Measurements from ENCODE around the gene PTPRN.
A peak's percentile ranks its signal among the peaks of the same experiment; 100 is the strongest.
"Not testable (repeated sequence)": the region's sequence is repeated elsewhere in the genome, so short reads cannot be mapped to it uniquely, and the experiment has no call there.

The PTPRN gene

DNA sequence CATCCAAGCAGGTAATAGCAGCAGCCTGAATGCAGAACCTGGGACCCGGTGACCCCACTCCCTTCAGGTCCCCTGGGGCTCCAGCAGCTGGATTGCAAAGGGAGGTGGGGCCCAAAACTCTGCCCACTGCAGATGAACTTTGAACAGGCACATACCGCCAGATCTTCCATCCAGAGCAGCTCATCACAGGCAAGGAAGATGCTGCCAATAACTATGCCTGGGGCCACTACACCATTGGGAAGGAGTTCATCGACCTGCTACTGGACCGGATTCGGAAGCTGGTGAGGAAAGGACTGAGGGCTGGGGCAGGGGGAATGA is 39.2 kb downstream of the PTPRN start:
- no peak for DNase-seq (ENCODE audit: low read depth in 2 of 2, low spot score in 1 of 2)

DNA sequence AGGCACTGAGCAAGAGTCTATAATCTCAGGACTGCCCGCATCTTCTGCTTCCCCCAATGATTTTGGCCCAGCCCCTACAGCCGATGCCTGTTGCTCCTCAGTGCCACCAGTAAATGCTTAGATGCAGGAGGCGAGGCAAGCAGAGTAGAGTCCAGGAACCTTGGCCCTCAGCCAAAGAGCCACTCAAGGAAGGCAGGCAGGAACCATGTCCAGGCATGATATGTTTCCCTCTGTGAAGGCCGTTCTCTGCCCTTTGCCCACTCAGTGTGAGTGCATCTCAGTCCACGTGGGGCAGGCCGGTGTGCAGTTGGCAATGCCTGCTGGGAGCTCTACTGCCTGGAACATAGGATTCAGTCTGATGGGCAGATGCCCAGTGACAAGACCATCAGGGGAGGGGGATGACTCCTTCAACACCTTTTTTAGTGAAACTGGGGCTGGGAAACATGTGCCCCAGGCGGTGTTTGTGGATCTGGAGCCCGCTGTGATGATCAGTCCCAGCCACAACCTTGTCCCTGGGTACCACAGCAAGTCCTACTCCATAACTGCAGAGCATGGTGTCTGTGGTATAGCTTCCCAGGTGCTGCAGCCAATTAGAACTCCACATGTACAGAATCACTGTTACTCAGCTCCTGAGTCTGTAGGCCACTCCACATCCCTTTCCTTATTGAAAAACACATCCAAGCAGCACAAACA is 39.7 kb downstream of the PTPRN start:
- DNase-seq (ENCODE audit: low read depth in 2 of 2, low spot score in 1 of 2), result no peak

DNA sequence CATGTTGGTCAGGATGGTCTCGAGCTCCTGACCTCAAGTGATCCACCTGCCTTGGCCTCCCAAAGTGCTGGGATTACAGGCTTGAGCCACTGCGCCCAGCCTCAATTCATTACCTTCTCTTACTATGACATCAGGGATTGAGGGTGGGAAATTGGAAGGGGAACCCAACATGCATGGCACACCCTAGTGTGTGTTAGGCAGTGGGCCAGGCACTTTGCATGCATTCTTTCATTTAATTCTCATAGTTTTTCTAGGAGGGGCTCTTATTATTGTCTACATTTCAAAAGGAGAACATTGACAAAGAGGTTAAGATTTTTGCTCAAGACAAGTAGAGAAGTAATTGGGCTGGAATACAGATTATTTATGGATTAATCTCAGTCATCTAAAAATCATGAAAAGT is 40.9 kb downstream of the PTPRN start:
- no peak for DNase-seq (ENCODE audit: low read depth in 2 of 2, low spot score in 1 of 2)

DNA sequence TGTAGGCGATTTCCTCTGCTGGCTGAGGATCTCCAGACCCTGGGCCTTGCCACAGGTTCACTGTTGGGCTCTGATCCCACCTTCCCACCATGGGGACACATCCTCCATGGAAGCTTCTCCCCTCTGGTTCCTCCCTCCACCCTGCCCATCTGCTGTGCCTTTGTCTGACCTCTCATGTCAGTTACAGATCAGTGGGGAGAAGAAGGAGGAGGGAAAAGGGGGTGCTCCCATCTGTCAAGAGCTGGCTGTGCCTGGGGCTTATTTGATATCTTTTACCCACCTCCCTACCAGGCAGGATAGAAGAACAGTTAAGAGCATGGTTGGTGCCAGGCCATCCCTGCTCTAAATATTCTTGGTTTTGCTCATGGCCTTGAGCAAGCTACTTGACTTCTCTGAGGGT is 42.3 kb downstream of the PTPRN start:
- no peak for DNase-seq (ENCODE audit: low read depth in 2 of 2, low spot score in 1 of 2)

DNA sequence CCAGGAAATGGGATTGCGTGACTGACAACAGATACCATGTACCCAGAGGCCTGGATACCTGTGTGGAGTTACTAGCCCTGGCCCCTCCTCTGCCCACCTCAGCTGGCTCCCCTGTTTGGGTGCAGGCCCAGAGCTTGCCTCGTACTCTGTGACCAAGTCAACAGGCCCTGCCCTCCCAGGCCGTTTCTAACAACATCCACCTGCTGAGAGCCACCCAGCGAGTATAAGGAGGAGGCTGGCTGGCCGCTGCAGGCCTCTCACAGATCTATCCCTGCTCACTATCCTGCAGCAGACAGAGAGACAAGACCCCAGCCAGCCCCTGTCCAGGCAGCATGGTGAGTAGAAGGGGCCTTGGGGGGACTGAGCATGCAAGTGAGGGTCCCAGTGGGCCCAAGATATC is 43.0 kb downstream of the PTPRN start:
- DNase-seq (ENCODE audit: low read depth in 2 of 2, low spot score in 1 of 2), result no peak

DNA sequence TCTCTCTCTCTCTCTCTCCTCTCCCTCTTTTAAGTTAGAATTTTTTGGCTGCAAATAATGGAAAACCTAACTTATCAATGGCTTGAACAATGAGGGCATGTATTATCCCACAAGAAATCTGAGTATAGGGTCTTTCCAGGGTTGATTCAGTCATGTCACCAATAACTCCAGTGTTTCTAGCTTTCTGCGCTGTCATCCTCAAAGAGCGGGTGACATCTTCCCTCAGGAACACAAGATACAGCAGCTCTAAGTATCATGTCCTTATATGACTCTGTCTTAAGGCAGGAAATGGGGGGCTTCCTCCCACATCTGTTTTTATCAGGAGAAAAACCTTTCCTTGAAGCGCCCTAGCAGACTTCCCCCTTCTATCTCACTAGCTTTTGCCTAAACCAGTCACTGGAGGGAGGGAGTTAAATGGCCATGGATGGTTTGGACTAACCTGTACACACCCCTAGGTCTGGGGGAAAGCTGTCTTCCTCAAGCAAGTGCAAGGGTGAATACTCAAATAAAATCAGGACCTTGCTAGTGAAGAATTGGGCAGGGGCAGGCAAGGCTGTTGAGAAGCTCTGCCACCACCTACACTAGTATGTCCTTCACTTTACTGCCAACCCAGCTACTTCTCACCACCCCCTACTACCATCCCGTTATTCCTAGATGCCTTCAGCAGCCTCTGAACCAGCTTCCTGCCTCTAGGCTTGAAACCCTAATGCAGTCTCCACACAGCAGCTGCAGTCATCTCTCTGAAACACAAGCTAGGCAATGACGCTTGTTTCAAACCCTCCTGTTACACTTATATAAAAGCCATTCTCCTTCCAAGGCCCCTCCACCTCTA is 48.0 kb downstream of the PTPRN start:
- no peak for DNase-seq (ENCODE audit: low read depth in 2 of 2, low spot score in 1 of 2)

DNA sequence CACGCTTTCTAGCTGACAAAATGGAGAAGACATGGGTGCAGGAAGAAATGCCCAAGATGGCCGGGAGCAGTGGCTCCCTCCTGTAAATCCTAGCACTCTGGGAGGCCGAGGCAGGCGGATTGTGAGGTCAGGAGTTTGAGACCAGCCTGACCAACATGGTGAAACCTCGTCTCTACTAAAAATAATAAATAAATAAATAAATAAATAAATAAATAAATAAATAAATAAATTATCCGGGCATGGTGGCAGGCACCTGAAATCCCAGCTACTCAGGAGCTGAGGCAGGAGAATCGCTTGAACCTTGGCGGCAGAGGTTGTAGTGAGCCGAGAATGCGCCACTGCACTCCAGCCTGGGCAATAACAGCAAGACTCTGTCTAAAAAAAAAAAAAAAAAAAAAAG is 50.3 kb downstream of the PTPRN start:
- DNase-seq (ENCODE audit: low read depth in 2 of 2, low spot score in 1 of 2), result not testable (repeated sequence)

DNA sequence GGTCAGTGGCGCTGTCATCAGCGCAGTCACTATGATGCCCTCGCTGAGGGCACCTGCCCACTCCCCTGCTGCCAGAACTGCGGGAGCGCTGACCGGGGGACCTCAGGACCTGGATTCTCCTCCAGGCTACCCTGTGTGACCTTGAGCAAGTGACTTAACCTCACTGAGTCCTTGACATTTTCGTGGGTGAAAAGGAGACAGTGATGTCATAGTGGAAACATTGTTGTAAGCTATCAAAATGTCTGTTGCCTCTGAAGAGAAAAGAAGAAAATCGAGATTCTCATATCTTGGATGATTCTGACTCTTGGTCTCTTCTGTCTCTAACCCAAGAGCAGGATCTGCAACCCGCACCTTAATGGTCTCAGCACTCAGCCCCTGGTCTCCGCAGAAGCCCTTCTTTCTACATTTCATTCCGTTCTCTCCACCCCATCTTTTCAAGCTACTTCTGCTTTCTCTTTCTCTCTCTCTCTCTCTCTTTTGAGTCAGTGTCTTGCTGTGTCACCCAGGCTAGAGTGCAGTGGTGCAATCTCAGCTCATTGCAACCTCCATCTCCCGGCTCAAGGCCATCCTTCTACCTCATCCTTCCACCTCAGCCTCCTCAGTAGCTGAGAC is 54.5 kb downstream of the PTPRN start:
- DNase-seq (ENCODE audit: low read depth in 2 of 2, low spot score in 1 of 2), result no peak

DNA sequence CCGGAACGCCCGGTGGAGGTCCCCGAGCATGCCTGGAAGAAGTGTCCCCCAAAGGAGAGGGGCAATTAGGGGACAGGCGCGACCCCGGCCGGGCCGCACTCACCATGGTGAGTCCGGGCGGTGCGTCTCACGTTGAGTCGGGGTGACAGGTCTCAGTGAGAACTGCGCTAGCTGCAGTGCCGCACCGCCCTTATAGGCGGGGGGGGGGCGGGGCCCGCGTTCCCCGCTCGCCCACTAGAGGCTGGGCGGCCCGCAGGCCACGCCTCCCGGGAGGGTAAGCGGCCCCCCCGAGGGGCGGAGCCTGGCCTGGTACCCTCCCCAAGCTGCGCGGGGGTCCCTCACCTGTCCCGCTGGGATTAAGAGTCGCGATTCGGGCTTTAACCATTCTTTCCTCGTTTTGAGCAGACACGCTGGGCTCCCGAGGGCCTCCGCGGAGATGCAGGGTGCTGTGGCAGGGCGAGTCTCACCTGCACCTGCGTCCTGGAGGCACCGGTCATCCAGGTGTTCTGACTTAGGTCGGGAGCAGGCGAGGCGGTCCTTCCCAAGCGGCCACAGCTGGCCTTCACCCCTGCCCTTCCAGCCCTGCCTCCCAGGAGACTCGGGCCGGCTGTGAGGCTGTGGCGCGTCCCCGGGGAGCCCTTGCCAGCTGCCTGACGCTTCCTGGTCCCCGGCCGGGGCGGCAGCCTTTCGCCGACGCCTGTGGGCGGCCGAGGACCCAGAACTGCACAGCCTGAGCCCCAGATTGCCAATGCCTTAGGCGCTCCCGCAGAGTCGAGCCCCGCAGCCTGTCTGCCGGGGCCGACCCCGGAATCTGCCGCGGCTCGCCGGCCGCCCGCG is 55.2 kb downstream of the PTPRN start, which contains the start of gene TUBA4A:
TSS of gene TUBA4A (minus strand) at position 166 of the 837 bp plus-strand sequence. CDS start at position 106, 60 bp downstream.
- DNase-seq (ENCODE audit: low read depth in 2 of 2, low spot score in 1 of 2), result peak; percentile 76 to 83

DNA sequence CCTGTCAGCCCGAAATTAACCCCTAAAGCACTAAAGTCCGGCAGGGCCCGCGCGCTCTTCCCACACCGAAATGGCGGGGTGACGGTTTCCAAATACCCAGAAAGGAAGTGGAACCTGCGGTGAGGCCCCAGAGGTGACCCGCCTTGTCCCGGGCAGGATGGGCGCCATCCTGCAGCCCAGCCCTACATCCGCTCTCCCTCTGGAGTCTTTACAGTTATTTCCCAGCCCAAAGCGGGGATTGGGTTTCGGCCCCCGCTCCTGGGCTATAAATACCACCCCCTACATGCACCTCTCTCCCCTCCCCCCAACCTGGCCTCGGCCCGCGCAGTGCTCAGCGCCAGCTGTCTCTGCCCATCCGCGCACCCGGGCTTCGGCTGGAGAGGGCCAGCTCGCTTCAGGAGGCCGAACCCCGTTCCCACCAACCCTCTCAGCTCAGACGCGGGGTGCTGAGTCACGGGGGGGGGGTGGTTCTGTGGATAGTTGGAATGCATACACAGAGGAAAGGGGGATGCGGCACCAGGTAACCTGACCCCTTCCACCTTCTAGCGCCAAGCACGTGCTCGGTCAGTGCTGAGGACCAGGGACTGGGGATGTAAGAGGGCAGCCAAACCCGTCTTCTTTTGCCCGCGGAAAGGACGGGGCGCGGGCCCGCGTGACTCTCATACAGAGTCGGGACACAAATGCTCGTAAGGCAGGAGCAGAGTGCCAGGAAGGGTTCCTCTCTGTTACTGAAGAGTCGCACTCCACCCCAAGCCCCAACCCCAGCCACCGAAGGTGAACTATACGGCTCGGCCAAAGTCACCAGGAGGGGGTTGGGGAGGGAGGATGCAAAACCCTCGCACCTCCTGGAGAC is 56.1 kb downstream of the PTPRN start, which contains the start of gene TUBA4B:
TSS of gene TUBA4B (plus strand) at position 344 of the 853 bp plus-strand sequence. CDS start at position 509, 165 bp downstream.
- no peak for DNase-seq (ENCODE audit: low read depth in 2 of 2, low spot score in 1 of 2)

DNA sequence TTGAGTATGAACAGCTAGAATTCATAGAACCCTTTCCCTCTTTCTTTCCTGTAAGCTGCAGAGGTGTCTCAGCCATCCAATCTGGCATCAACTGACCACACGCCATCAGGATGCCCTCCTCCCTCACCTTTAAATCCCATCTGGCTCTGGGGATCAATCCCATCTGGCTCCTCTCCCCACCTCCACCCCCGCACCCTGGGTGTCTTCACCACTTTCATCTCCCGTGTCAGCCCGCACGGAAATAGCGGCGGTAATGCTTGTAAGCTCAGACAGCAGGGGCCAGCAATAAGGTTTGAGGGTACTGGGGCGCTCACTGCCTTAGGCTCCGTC is 56.7 kb downstream of the PTPRN start:
- DNase-seq (ENCODE audit: low read depth in 2 of 2, low spot score in 1 of 2), result no peak

DNA sequence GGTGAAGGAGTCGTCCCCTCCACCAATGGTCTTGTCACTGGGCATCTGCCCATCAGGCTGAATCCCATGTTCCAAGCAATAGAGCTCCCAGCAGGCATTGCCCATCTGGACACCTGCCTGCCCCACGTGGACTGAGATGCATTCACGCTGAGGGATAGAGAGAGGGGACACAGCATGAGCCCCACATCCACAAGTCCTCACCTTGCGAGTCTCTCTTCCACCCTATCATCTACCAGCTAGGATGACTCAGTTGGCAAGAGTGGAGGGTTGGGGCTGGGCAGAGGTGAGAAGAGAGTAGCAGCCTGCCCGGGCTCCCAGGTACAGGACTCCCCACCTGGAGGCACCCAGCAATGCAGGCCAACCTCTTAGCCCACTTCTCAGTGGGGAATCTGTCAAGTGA is 57.1 kb downstream of the PTPRN start:
- no peak for DNase-seq (ENCODE audit: low read depth in 2 of 2, low spot score in 1 of 2)

DNA sequence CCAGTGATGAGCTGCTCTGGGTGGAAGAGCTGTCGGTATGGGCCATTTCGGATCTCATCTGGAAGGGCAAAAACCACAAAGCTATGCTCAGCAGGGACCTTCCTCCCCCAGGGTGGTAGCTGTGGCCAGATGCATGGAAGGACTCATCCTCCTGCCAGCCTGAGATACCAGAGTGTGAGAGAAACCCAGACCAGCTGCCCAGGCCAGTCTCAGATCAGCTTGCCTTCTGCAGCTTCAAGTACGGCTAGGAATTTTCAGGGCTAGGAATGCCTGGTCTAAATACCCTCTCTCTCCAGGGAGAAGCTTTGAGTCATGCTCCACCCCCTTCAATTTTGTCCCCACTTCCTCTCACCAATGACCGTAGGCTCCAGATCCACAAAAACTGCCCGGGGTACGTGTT is 57.5 kb downstream of the PTPRN start:
- no peak for DNase-seq (ENCODE audit: low read depth in 2 of 2, low spot score in 1 of 2)

DNA sequence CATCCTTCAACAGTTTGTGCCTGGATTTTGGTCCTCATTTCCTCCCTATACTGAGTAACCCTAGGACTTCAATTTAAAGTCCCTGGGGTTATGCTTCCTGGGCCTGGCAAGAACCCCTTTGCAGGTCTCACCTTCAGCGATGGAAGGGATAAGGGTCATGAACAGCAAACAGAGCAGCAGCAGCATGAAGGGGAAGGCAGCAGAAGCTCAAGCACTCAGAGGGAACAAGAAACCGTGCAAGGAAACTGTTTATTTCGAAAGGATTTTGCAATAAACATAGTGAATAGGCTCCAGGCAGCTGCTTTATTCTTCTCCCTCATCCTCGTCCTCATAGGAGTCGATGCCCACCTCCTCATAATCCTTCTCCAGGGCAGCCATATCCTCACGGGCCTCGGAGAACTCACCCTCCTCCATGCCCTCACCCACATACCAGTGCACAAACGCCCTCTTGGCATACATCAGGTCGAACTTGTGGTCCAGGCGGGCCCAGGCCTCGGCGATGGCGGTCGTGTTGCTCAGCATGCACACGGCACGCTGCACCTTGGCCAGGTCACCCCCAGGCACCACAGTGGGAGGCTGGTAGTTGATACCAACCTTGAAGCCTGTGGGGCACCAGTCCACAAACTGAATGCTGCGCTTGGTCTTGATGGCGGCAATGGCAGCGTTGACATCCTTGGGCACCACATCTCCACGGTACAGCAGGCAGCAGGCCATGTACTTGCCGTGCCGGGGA is 59.0 kb downstream of the PTPRN start:
- DNase-seq (ENCODE audit: low read depth in 2 of 2, low spot score in 1 of 2), result no peak

DNA sequence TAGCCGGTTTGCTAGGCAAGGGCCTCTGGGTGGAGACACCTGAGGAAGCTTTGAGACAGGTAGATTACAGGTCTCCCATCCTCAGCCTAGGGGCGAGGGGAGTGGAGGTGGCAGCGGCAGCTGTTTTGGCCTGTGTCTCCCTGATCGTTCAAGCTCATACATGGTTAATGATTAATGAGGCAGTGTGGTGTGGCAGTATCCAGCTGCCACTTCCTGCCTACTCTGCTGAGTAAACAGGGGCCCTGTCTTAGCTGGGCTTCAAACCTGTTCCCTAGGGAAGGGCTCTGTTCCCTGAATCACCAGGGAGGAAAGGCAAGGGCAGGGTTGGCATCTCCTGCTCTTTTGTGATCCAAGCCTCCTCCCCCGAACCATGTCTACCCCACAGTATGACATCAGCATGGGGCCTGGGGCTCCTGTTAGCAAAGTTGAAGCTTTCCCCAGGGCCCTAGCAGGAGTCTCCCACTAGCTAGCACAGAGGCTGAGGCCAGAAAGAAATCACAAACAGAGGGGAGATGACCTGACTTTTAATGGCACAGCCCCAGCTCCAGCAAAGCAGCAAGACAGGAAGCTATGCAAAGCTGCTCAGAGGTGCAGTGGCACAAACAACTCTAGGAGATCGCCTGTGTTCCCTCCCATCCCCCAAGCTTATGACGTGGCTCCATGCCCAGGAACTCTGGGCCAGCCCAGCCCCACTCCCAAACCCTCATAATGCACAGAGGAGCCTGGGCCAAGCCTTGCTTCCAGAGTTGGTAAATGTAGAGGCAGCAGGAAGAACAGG is 59.8 kb downstream of the PTPRN start:
- no peak for DNase-seq (ENCODE audit: low read depth in 2 of 2, low spot score in 1 of 2)

DNA sequence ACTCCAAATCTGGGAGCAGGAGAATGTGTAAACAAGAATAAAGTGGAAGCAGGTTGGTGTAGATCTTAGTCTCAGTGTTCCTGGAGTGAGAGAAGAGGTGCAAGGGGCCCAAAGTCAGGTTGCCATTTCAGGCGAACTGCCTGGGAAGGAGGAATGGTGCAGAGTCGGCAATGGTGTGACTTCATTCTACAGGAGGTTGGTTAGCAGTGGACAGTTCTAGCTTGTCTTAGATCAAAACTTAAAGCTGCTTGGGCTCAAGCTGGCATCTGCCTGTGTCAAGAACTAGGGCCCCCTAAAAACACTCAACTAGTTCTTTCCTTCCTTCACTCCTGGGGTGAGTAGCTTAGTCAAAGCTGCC is 60.4 kb downstream of the PTPRN start:
- no peak for DNase-seq (ENCODE audit: low read depth in 2 of 2, low spot score in 1 of 2)

DNA sequence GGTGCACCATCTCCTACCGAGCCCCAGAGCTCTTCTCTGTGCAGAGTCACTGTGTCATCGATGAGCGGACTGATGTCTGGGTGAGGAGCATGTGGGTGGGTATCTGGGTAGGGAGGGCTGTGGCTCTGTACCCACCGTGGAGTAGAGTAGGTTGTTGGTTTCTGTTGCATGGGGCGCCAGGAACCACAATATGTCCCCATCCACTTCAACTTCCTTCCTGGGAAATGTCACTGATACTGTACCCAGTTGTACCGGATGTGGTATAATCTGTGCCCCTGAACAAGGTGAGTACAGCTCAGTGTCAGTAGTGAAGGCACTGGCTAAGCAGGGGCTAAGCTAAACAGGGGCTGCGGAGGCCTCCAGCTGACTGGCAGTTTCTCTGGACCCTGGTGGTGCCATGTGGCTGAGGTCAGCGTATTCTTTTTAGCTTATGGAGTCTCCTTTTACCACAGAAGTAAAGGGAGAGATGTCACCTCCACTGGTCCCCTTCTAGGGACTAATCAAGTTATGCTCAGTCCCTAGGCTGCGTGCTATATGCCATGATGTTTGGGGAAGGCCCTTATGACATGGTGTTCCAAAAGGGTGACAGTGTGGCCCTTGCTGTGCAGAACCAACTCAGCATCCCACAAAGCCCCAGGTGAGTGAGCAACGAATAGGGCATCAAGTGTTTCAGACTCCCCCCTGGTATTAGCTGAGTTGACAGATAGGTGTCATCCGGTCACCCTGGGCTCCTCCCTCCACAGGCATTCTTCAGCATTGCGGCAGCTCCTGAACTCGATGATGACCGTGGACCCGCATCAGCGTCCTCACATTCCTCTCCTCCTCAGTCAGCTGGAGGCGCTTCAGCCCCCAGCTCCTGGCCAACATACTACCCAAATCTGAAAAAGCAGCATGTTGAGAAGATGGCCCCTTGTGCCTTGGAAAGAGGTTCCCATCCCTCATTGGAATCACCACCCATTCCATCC is 61.2 kb downstream of the PTPRN start:
- peak in 1 of 2 donors; percentile 64 for DNase-seq (ENCODE audit: low read depth in 2 of 2, low spot score in 1 of 2)

DNA sequence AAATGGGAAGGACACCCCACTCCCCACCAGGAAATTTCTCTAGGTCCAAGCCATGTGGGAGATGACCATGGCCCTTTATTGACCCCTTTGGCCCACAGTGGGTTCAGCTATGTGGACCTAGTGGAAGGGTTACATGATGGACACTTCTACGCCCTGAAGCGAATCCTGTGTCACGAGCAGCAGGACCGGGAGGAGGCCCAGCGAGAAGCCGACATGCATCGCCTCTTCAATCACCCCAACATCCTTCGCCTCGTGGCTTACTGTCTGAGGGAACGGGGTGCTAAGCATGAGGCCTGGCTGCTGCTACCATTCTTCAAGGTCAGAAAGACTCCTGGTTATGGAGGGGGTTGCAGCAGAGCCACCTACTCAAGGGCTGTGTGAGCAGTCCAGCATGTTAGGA is 62.6 kb downstream of the PTPRN start:
- DNase-seq (ENCODE audit: low read depth in 2 of 2, low spot score in 1 of 2), result no peak
